GM18909 (cell line): ENCODE data around the gene ANLN.

Experiments used
- ATAC-seq: cut with Tn5 transposase; IDR thresholded peaks from one replicate; pipeline ENCODE4 v1.9.1; 2021; ENCODE audit warnings: mild to moderate bottlenecking; ENCODE audit not compliant: unreplicated experiment, poor library complexity

Gene ANLN

GRCh38 chr7:36407636-36408550 lies 18.2 kb downstream of the ANLN start:
- ATAC-seq: no peak

- ATAC-seq: no peak
Observed at GRCh38 chr7:36408589-36408988, 18.9 kb downstream of the ANLN start.

GRCh38 chr7:36409180-36409579 lies 19.5 kb downstream of the ANLN start:
- ATAC-seq: no peak

GRCh38 chr7:36415144-36415543 lies 25.5 kb downstream of the ANLN start:
- ATAC-seq: no peak

GRCh38 chr7:36416251-36416650 lies 26.6 kb downstream of the ANLN start:
- ATAC-seq: no peak

- no peak for ATAC-seq
Observed at GRCh38 chr7:36420307-36420706, 30.6 kb downstream of the ANLN start.

DNA sequence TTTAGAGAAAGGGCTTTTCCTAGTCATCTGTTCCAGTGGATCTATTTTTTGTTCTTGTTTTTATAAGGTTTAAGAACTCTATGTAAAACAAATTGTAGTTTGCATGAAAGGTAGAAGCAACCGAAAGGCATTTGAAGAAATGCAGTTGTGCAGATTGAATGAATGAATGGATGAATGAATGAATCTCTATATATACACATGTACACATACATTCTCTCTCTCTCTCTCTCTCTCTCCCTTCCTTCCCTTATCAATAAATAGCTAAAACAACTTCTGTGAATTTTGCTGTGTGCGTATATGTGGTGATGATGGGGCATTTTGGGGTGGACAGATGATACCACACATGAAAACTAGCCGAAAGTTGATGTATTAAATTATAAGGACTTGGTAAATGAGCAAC lies 32.4 kb downstream of the ANLN start:
- no peak for ATAC-seq

DNA sequence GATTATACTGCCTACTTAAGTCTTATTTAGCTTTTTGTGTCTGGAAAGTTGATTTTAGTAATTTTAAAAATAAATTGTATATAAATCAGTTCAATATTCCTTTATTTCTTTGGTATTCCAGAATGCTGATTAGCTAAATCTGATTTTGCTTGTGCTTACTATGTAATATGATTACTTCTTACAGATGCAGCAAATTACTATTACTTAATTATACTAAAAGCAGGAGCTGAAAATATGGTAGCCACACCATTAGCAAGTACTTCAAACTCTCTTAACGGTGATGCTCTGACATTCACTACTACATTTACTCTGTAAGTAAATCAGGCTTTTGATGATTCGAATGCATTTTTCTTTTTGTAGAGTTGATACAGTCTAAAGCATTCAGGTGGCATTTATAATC lies 34.0 kb downstream of the ANLN start:
- ATAC-seq: no peak

DNA sequence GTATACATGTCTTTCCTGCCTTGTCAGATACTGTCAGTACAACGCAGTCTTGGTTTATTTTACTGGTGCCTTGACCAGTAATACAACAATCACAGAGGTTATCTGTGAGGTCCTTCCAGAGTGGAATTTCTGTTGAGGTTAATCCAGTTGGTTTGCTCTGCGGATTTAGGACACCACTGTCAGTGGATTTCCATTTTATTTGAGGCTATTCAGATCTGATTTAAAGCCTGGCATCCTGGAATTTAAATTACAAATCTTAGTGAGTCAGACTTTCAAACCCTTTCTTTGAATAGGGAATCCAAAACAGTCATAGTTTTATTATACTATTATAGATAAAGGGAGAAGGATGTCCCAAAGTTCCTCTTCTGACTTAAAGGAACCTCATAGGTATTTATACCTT lies 40.5 kb downstream of the ANLN start:
- ATAC-seq: no peak

DNA sequence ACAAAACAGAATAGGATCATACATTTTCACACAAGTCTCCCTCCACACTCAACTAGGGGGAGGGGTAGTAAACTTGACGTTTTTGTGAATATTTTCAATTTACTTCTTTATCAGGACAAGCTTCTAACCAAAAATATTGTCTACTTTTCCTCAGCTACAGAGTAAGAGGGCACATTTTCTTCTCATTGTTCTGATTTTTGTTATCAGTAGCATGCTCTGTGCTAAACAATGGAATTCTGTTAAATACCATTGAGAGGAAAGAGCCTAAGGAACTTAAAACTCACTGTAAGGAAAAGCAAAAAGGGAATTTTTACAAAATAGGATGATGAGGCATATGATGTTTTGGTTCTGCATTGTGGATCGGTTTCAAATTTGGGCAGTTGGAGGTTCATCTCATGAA lies 41.2 kb downstream of the ANLN start:
- no peak for ATAC-seq

DNA sequence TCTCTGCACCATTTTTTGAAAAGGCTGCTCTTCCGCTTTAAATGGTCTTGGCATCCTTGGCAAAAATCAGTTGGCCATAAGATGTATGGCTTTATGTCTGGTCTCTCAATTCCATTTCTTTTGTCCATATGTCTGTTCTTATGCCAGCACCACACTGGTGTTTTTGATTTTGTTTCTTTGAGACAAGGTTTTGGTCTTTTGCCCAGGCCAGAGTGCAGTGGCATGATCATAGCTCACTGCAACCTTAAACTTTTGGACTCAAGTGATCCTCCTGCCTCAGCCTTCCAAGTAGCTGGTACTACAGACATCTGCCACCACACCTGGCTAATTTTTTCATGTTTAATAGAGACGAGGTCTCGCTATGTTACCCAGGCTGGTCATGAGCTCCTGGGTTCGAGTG lies 48.5 kb downstream of the ANLN start:
- ATAC-seq: no peak

- ATAC-seq: no peak
Observed at GRCh38 chr7:36439624-36440023, 50.0 kb downstream of the ANLN start.

DNA sequence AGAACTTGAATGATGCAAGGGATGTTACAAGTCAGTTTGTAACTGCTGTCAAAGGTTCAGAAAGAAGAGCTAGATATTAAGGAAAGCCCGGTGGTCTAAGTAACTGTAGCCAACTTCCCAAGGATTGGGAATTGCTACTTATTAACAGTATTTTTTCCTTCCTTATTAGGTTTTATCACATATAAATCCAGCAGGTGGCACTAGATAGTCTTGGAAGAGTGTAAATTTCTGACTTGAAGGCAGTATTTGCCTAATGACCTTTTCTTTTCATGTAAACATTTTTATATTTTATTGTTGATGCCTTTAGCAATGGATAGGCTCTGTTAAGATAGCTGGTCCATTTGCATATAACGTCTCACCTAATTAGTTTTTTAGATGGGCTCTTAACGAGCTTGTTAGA lies 51.2 kb downstream of the ANLN start:
- no peak for ATAC-seq

- ATAC-seq: no peak
Observed at GRCh38 chr7:36441344-36442022, 51.8 kb downstream of the ANLN start.

- ATAC-seq: no peak
Observed at GRCh38 chr7:36448781-36449379, 59.2 kb downstream of the ANLN start.

DNA sequence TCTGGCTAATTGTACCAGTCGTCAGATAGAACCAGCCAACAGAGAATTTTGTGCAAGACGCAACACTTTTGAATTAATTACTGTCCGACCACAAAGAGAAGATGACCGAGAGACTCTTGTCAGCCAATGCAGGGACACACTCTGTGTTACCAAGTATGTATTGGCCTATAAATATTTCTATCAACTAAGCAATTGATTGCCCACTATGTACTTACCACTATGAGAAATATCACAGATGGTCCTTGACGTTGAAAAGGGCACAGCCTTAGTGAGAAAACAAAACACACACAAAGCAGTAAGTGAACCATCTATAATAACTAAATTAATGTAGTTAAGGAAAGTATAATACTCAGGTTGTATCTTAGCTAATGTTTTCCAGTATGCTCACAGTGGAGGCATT lies 60.0 kb downstream of the ANLN start:
- ATAC-seq: no peak

- ATAC-seq: no peak
Observed at GRCh38 chr7:36453769-36454168, 64.1 kb downstream of the ANLN start.

DNA sequence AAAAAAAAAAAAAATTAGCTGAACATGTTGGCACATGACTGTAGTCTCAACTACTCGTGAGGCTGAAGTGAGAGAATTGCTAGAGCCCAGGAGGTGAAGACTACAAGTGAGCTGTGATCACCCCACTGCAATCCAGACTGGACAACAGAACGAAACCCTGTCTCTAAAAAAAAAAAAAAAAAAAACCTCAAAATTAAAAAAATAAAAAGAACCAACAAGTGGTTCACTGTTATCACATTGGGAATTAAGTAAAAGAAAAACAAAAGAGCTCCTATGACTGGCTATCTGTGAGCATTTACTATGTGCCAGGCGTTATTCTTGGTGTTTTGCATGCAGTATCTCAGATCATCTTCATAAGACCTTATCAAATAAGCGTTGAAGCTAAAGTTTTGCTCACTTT lies 66.0 kb downstream of the ANLN start:
- ATAC-seq: no peak

DNA sequence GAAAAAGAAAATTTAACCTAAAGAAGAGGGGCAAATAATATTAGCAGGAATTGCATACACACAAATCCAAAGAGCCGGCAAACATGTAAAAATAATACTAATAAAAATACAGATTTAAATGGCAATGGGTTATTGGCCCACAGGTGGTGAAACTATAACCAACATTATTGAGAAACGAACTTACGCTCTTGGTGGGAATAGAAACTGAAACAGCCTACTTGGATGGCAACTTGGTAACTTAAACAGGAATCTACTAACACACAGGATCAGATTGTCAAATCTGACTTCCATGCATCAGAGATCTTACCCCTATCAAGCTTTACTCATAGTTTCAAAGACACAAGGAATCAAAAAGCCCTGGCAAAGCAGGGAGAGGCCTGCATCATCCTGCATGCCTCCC lies 66.5 kb downstream of the ANLN start:
- no peak for ATAC-seq

DNA sequence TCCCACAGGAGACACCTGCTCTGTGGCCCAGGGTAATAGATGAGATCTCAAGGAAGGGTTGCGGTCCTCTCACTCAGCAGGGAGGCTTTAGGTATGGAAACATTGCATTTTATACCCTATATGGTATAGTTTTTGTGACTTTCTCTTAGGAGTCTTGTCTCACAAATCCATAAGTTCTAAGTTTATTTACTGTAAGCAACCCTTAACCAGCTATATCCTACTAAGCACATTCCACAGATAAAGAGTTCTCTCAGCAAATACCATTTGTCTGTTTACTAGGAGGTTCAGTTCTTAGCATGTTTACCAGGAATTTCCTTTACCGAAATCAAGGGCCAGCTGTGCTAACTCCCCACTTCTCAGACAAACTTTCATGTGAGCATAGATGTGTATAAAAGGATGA lies 66.9 kb downstream of the ANLN start:
- ATAC-seq: no peak

GRCh38 chr7:36459236-36459960 lies 69.7 kb downstream of the ANLN start:
- no peak for ATAC-seq
